Measurements from ENCODE around the gene LRP5. TPM values are rescaled to one million over a fixed set of nuclear protein-coding genes. Genes with fewer than 3 reads are reported as not detected.

Gene LRP5
- total RNA-seq, 1 experiment from 2014 or later: 32.8 TPM

DNA sequence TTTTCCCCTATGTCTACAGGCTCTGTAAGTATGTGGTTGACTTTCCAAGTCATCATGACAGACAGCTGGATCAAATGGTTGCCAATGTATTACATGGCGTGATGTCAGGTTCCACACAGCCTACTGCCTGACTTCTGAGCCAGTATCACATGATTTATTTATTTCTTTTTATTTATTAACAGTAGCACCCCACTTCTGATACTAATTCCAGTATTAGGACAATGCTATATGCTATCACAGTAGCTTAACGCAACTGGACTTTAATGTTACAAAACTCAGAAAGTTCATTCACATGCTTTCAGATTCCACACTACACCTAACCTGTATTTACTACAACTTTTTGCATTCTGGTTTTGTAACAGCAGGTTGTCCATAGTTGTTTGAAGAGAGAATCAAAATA is 22.9 kb upstream of the LRP5 start:
- BruUV-seq (replicated peaks): no TSS peak
- H3K4me3 Mint-ChIP-seq (ENCODE audit: unreplicated experiment): no peak overlapping the region
- H3K27me3 Mint-ChIP-seq (ENCODE audit: insufficient read depth, unreplicated experiment): no peaks in the 10 kb centered on the region
- ChIA-PET POLR2A (no interaction called here), CTCF (interaction anchor here (1.4 kb wide), 1 partner anchor 31 kb away, joined by 6 read pairs; no protein-coding TSS in a partner anchor)
- intact Hi-C loops (cut with micrococcal nuclease): no loop called here
- DNase-seq (ENCODE audit: unreplicated experiment): no peak
- TF ChIP-seq, protein P1, sequence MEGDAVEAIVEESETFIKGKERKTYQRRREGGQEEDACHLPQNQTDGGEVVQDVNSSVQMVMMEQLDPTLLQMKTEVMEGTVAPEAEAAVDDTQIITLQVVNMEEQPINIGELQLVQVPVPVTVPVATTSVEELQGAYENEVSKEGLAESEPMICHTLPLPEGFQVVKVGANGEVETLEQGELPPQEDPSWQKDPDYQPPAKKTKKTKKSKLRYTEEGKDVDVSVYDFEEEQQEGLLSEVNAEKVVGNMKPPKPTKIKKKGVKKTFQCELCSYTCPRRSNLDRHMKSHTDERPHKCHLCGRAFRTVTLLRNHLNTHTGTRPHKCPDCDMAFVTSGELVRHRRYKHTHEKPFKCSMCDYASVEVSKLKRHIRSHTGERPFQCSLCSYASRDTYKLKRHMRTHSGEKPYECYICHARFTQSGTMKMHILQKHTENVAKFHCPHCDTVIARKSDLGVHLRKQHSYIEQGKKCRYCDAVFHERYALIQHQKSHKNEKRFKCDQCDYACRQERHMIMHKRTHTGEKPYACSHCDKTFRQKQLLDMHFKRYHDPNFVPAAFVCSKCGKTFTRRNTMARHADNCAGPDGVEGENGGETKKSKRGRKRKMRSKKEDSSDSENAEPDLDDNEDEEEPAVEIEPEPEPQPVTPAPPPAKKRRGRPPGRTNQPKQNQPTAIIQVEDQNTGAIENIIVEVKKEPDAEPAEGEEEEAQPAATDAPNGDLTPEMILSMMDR (IDR thresholded peaks at IDR 0.05; ENCODE audit: unreplicated experiment): no peak
- no peak overlapping the region for H3K27ac Mint-ChIP-seq (ENCODE audit: low read depth, unreplicated experiment)
- no peaks in the 10 kb centered on the region for H3K4me1 Mint-ChIP-seq (ENCODE audit: insufficient read depth, unreplicated experiment)
- H3K36me3 Mint-ChIP-seq (ENCODE audit: insufficient read depth, unreplicated experiment): no peaks in the 10 kb centered on the region
- no peaks in the 10 kb centered on the region for H3K9me3 Mint-ChIP-seq (ENCODE audit: unreplicated experiment)

DNA sequence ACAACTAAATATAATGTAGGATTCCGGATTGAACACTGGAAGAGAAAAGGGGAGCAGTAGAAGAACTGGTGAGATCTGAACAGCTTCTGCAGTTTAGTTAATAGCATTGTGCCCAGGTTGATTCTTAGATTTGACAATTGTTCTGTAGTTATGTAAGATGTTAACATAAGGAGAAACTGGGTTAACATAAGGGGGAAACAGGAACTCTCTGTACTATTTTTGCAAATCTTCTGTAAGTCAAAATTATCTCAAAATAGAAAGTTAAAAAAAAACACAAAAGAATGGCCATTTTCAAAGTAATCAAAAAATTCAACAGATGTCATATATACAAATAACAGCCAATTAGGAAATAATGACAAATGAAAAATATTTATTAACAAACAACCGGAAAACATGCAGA is 18.7 kb upstream of the LRP5 start:
- no peak for DNase-seq (ENCODE audit: unreplicated experiment)
- H3K9me3 Mint-ChIP-seq (ENCODE audit: unreplicated experiment): no peaks in the 10 kb centered on the region
- H3K27ac Mint-ChIP-seq (ENCODE audit: low read depth, unreplicated experiment): no peak overlapping the region
- H3K27me3 Mint-ChIP-seq (ENCODE audit: insufficient read depth, unreplicated experiment): no peaks in the 10 kb centered on the region
- ChIA-PET CTCF (interaction anchor here (0.6 to 2.2 kb wide), 3 partner anchors 15 to 36 kb away, joined by 4 to 17 read pairs (median 6); no protein-coding TSS in a partner anchor), POLR2A (interaction anchor here (0.7 kb wide), 1 partner anchor 90 kb away, joined by 3 read pairs; no protein-coding TSS in a partner anchor)
- H3K4me1 Mint-ChIP-seq (ENCODE audit: insufficient read depth, unreplicated experiment): peaks cover 5% of the 10 kb centered on the region
- no peaks in the 10 kb centered on the region for H3K36me3 Mint-ChIP-seq (ENCODE audit: insufficient read depth, unreplicated experiment)
- intact Hi-C loops (cut with micrococcal nuclease): no loop called here
- TF ChIP-seq, protein P1 (IDR thresholded peaks at IDR 0.05; ENCODE audit: unreplicated experiment): no peak
- H3K4me3 Mint-ChIP-seq (ENCODE audit: unreplicated experiment): no peak overlapping the region
- BruUV-seq (replicated peaks): no TSS peak

- H3K27ac Mint-ChIP-seq (ENCODE audit: low read depth, unreplicated experiment): no peak overlapping the region
- H3K4me1 Mint-ChIP-seq (ENCODE audit: insufficient read depth, unreplicated experiment): peaks cover 5% of the 10 kb centered on the region
- H3K4me3 Mint-ChIP-seq (ENCODE audit: unreplicated experiment): no peak overlapping the region
- BruUV-seq (replicated peaks): no TSS peak
- intact Hi-C loops (cut with micrococcal nuclease): no loop called here
- H3K9me3 Mint-ChIP-seq (ENCODE audit: unreplicated experiment): no peaks in the 10 kb centered on the region
- H3K36me3 Mint-ChIP-seq (ENCODE audit: insufficient read depth, unreplicated experiment): no peaks in the 10 kb centered on the region
- H3K27me3 Mint-ChIP-seq (ENCODE audit: insufficient read depth, unreplicated experiment): no peaks in the 10 kb centered on the region
- POLR2A ChIA-PET: interaction anchor here (0.8 to 1.6 kb wide), 3 partner anchors 24 to 165 kb away, joined by 3 to 11 read pairs (median 3); partner anchors contain the start of genes C11orf24 and PPP6R3
- CTCF ChIA-PET: interaction anchor here (0.6 to 6.1 kb wide), 8 partner anchors 11 to 89 kb away, joined by 3 to 150 read pairs (median 18); partner anchors contain the start of gene C11orf24
- DNase-seq (ENCODE audit: unreplicated experiment): no peak
- TF ChIP-seq, protein P1 (IDR thresholded peaks at IDR 0.05; ENCODE audit: unreplicated experiment): no peak
These were observed 17.1 kb upstream of the LRP5 start for GRCh38 chr11:68295271-68295670.

DNA sequence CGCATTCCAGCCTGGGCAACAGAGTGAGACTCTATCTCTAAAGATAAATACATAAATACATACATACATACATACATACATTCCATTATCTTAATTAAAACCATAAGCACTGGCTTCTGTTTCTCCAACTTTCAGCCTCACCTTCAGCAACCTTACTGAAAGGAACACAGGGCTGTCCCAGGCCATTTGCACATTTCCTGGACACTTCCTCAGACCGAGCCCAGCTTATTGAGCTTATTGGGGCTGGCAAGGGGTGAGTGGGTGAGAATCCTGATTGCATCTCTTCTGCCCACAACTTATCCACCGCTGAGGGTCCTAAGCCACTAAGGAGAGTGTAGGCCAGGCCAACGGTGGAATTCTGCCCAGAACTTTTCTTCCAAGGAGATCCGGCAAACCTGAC is 16.5 kb upstream of the LRP5 start:
- H3K9me3 Mint-ChIP-seq (ENCODE audit: unreplicated experiment): no peaks in the 10 kb centered on the region
- BruUV-seq (replicated peaks): no TSS peak
- no peak for DNase-seq (ENCODE audit: unreplicated experiment)
- no peak overlapping the region for H3K27ac Mint-ChIP-seq (ENCODE audit: low read depth, unreplicated experiment)
- no peak overlapping the region for H3K4me3 Mint-ChIP-seq (ENCODE audit: unreplicated experiment)
- CTCF ChIA-PET: interaction anchor here (0.6 to 6.1 kb wide), 12 partner anchors 8 to 88 kb away, joined by 3 to 150 read pairs (median 12); partner anchors contain the start of gene C11orf24
- H3K4me1 Mint-ChIP-seq (ENCODE audit: insufficient read depth, unreplicated experiment): peaks cover 5% of the 10 kb centered on the region
- no peaks in the 10 kb centered on the region for H3K36me3 Mint-ChIP-seq (ENCODE audit: insufficient read depth, unreplicated experiment)
- TF ChIP-seq, protein P1 (IDR thresholded peaks at IDR 0.05; ENCODE audit: unreplicated experiment): no peak
- H3K27me3 Mint-ChIP-seq (ENCODE audit: insufficient read depth, unreplicated experiment): no peaks in the 10 kb centered on the region
- intact Hi-C loops (cut with micrococcal nuclease): no loop called here
- POLR2A ChIA-PET: interaction anchor here (0.8 to 1.6 kb wide), 5 partner anchors 13 to 164 kb away, joined by 3 to 11 read pairs (median 3); partner anchors contain the start of genes C11orf24 and PPP6R3

All from MCF 10A (cell line).